ENCODE results near the gene RBPJL. TPM values are rescaled to one million over a fixed set of nuclear protein-coding genes. Genes with fewer than 3 reads are reported as not detected.
"Not testable (repeated sequence)": the region's sequence is repeated elsewhere in the genome, so short reads cannot be mapped to it uniquely, and the experiment has no call there.

Gene RBPJL
- total RNA-seq, 1 donor: not detected

DNA sequence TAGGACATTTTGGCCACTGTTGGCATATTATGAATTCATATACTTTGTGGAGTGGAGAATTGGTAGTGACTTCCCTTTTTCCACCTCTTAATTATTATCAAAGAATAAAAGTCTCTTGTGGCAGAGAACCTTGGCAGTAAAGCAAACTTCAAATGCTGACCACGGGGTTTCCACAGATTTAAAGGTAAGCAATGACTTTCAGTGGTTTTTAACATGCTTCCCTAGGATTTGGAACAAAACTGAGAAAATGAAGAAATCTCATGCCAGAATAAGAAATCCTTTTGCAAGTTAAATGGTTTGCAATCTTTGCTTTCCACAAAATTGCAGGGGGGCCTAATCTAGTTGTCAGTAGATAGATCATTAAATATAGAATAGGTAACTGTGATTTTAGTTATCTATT, 43.6 kb downstream of the RBPJL start:
- no peak overlapping the region for H3K4me3 ChIP-seq (ENCODE audit: low read depth, low read length)
- no peak for DNase-seq (ENCODE audit: low read depth)
- no peak for TF ChIP-seq CTCF (IDR thresholded peaks at IDR 0.05; ENCODE audit: insufficient read depth, low read depth, low read length)

DNA sequence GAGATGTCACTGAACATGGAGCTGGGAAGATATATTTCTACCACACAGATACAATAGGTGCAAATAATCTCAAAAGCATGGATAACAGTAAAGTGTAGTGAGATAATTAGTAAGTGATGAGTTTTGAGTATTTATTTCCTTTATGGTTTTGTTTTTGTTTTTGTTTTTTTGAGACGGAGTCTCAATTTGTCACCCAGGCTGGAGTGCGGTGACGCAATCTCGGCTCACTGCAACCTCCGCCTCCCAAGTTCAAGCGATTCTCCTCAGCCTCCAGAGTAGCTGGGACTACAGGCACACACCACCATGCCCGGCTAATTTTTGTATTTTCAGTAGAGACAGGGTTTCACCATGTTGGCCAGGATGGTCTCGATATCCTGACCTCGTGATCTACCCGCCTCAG, 44.2 kb downstream of the RBPJL start:
- H3K4me3 ChIP-seq (ENCODE audit: low read depth, low read length); DNase-seq (ENCODE audit: low read depth): not testable (repeated sequence)

GRCh38 chr20:45352729-45353128, 46.1 kb downstream of the RBPJL start:
- no peak overlapping the region for H3K4me3 ChIP-seq (ENCODE audit: low read depth, low read length)
- no peak for TF ChIP-seq CTCF (IDR thresholded peaks at IDR 0.05; ENCODE audit: insufficient read depth, low read depth, low read length)
- DNase-seq (ENCODE audit: low read depth): no peak

DNA sequence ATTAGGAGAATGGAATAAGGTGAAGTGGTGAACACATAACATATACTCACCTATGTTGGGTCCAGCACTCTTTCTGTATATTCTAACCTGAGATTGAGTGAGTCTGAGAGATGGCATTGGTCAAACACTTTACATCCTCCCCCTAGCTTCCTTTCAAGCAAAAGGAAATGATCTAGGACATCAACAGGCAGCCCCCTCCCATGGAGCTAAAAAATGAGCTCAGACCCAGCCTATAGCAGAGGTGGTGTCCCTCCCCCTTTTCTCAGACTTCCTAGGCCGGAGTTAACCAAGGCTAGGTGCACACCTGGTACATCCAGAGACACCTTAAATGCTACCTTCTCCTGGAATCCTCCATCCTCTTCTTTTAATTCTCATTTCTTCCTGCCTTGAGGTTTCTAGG, 47.1 kb downstream of the RBPJL start:
- no peak overlapping the region for H3K4me3 ChIP-seq (ENCODE audit: low read depth, low read length)
- no peak for DNase-seq (ENCODE audit: low read depth)
- no peak for TF ChIP-seq CTCF (IDR thresholded peaks at IDR 0.05; ENCODE audit: insufficient read depth, low read depth, low read length)

GRCh38 chr20:45354423-45355208, 48.0 kb downstream of the RBPJL start:
- DNase-seq (ENCODE audit: low read depth): peak; percentile 66
- no peak overlapping the region for H3K4me3 ChIP-seq (ENCODE audit: low read depth, low read length)
- no peak for TF ChIP-seq CTCF (IDR thresholded peaks at IDR 0.05; ENCODE audit: insufficient read depth, low read depth, low read length)

- DNase-seq (ENCODE audit: low read depth): peak; percentile 96
- no peak overlapping the region for H3K4me3 ChIP-seq (ENCODE audit: low read depth, low read length)
- no peak for TF ChIP-seq CTCF (IDR thresholded peaks at IDR 0.05; ENCODE audit: insufficient read depth, low read depth, low read length)
These were observed 48.8 kb downstream of the RBPJL start for GRCh38 chr20:45355209-45356084.

Data from fibroblast of villous mesenchyme (primary cell).